ENCODE data around the gene CAST.

DNA sequence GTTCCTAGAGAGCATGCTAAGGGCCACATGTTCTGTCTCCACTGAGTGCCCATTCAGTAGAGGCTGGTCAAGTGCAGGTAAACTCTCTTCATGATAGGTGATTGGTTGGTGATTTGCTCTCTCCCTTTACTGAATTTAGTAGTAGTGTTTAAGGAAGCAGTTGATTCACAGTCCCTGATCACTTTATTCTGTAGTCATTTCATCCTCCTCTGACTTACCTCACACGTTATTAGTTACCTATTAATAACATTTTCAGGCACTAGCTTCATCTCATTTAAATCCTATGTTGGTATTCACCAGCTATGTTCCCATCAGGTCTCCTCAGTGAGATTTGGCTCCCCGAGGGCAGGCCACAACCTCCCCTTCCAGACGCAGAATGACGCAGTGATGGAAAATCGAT is 93.7 kb downstream of the CAST start:
- TF ChIP-seq, protein P1, sequence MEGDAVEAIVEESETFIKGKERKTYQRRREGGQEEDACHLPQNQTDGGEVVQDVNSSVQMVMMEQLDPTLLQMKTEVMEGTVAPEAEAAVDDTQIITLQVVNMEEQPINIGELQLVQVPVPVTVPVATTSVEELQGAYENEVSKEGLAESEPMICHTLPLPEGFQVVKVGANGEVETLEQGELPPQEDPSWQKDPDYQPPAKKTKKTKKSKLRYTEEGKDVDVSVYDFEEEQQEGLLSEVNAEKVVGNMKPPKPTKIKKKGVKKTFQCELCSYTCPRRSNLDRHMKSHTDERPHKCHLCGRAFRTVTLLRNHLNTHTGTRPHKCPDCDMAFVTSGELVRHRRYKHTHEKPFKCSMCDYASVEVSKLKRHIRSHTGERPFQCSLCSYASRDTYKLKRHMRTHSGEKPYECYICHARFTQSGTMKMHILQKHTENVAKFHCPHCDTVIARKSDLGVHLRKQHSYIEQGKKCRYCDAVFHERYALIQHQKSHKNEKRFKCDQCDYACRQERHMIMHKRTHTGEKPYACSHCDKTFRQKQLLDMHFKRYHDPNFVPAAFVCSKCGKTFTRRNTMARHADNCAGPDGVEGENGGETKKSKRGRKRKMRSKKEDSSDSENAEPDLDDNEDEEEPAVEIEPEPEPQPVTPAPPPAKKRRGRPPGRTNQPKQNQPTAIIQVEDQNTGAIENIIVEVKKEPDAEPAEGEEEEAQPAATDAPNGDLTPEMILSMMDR (IDR thresholded peaks at IDR 0.05; ENCODE audit: insufficient read depth, low read length, poor library complexity, severe bottlenecking), result no peak
- TF ChIP-seq EZH2phosphoT487 (conservative IDR thresholded peaks at IDR 0.05; ENCODE audit: low read length), result no peak

All from SU-DHL-6 (cell line).